ENCODE measurements around the gene FBXL20.

GRCh38 chr17:39225308-39225958 lies 176.0 kb downstream of the FBXL20 start, which contains the start of gene STAC2:
- no peak for TF ChIP-seq ZFP3 (CRISPR knock-in tag; IDR thresholded peaks at IDR 0.05)
- TF ChIP-seq OSR1 (CRISPR knock-in tag; IDR thresholded peaks at IDR 0.05): no peak
- no peak for TF ChIP-seq CSDC2 (CRISPR knock-in tag; IDR thresholded peaks at IDR 0.05)
- TF ChIP-seq, protein P1, sequence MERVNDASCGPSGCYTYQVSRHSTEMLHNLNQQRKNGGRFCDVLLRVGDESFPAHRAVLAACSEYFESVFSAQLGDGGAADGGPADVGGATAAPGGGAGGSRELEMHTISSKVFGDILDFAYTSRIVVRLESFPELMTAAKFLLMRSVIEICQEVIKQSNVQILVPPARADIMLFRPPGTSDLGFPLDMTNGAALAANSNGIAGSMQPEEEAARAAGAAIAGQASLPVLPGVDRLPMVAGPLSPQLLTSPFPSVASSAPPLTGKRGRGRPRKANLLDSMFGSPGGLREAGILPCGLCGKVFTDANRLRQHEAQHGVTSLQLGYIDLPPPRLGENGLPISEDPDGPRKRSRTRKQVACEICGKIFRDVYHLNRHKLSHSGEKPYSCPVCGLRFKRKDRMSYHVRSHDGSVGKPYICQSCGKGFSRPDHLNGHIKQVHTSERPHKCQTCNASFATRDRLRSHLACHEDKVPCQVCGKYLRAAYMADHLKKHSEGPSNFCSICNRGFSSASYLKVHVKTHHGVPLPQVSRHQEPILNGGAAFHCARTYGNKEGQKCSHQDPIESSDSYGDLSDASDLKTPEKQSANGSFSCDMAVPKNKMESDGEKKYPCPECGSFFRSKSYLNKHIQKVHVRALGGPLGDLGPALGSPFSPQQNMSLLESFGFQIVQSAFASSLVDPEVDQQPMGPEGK (CRISPR knock-in tag; IDR thresholded peaks at IDR 0.05; ENCODE audit: borderline replicate concordance): no peak
- no peak for TF ChIP-seq ZFP30 (CRISPR knock-in tag; IDR thresholded peaks at IDR 0.05)
- TF ChIP-seq ZNF565 (CRISPR knock-in tag; conservative IDR thresholded peaks at IDR 0.05; ENCODE audit: low read depth): no peak
- no peak for TF ChIP-seq ESRRG (CRISPR knock-in tag; IDR thresholded peaks at IDR 0.05)
- TF ChIP-seq CSRNP3 (CRISPR knock-in tag; IDR thresholded peaks at IDR 0.05): no peak
- TF ChIP-seq POU6F1 (CRISPR knock-in tag; IDR thresholded peaks at IDR 0.05; ENCODE audit: borderline replicate concordance, low read depth): no peak
- TF ChIP-seq ISL1 (CRISPR knock-in tag; IDR thresholded peaks at IDR 0.05): no peak
- no peak for TF ChIP-seq SNAI2 (CRISPR knock-in tag; IDR thresholded peaks at IDR 0.05)
- no peak for TF ChIP-seq ZNF70 (CRISPR knock-in tag; IDR thresholded peaks at IDR 0.05)
- no peak for TF ChIP-seq GLIS3 (CRISPR knock-in tag; IDR thresholded peaks at IDR 0.05)
- no peak for TF ChIP-seq TOX (CRISPR knock-in tag; IDR thresholded peaks at IDR 0.05; ENCODE audit: borderline replicate concordance)
